Kidney (tissue), 14 donors: Measurements from ENCODE around the gene RHOT1. TPM values are rescaled to one million over a fixed set of nuclear protein-coding genes. Genes with fewer than 3 reads are reported as not detected.

Experiments used
- DNase-seq, 5 donors: peaks; one replicate each; pipeline ENCODE4 v3.0.0-alpha.2; 2013 to 2020
- FAIRE-seq: peaks from 2 replicates; lab custom pipeline; 2012; peaks lifted over from hg19 to GRCh38; lab: Jason Lieb, UNC
- H3K27ac ChIP-seq, 2 donors: one replicate each; pipeline ENCODE4 v1.7.0; 2013; ENCODE audit warnings: low read depth in 2 of 2, low read length in 2 of 2, inconsistent platforms in 1 of 2
- H3K27me3 ChIP-seq: one replicate; pipeline ENCODE4 v1.7.1; 2013; ENCODE audit warnings: low read length, inconsistent platforms; ENCODE audit not compliant: control insufficient read depth, insufficient read depth
- H3K36me3 ChIP-seq, 3 donors: one replicate each; pipeline versions ENCODE4 v1.7.0 to v1.7.1; 2013; ENCODE audit warnings: low read length in 3 of 3, control low read depth in 1 of 3, inconsistent platforms in 1 of 3; ENCODE audit not compliant: insufficient read depth in 3 of 3, control insufficient read depth in 2 of 3
- H3K4me1 ChIP-seq, 3 donors: one replicate each; pipeline versions ENCODE4 v1.7.0 to v1.7.1; 2013; ENCODE audit warnings: low read length in 3 of 3, inconsistent platforms in 1 of 3, low read depth in 1 of 3; ENCODE audit not compliant: control insufficient read depth in 2 of 3, insufficient read depth in 2 of 3
- H3K4me3 ChIP-seq, 3 donors: one replicate each; pipeline versions ENCODE4 v1.7.0 to v1.8.1; 2013; ENCODE audit warnings: low read length in 3 of 3, control low read depth in 1 of 3, inconsistent platforms in 1 of 3
- H3K9ac ChIP-seq, 3 donors: one replicate each; pipeline versions ENCODE4 v1.7.0 to v1.7.1; 2013; ENCODE audit warnings: low read length in 3 of 3, control low read depth in 1 of 3, inconsistent platforms in 1 of 3
- H3K9me3 ChIP-seq, 3 donors: one replicate each; pipeline versions ENCODE4 v1.7.0 to v1.7.1; 2013; ENCODE audit warnings: low read length in 3 of 3, control low read depth in 1 of 3, inconsistent platforms in 1 of 3; ENCODE audit not compliant: control insufficient read depth in 2 of 3, insufficient read depth in 1 of 3
- intact Hi-C: fragments of 100-400 bp; cut with DNase I; formaldehyde crosslinking; loops from one replicate; pipeline ENCODE4 v1.11.1; 2022
- polyA plus RNA-seq: library from polyadenylated mRNA; stranded (reverse); fragments of 350-450 nt; fragmentation: Illumina TruSeq; extraction: RNeasy Lipid Tissue Mini Kit (QIAGEN cat#74804); gene quantifications from one replicate; pipeline ENCODE4 v1.2.3, GENCODE V29; 2014; ENCODE audit warnings: low read depth, low replicate concordance; ENCODE audit not compliant: insufficient read depth
- total RNA-seq: library from RNA; stranded (reverse); fragmentation: NEBNext Ultra II Directional; extraction: Animal tissue kit (Norgen Biotek cat#: 25700); gene quantifications from one replicate; pipeline ENCODE4 v1.2.1, GENCODE V29; 2021
- TF ChIP-seq, protein P1 (sequence below): IDR thresholded peaks from 3 replicates; pipeline ENCODE4 v1.5.1; 2012; ENCODE audit warnings: mild to moderate bottlenecking, moderate library complexity, borderline replicate concordance; ENCODE audit not compliant: insufficient read depth; ENCODE audit errors: extremely low read depth
- donor health status: control.
- donor health status: control.
- donor health status: control.
- donor health status: control.
- donor health status: control.
- donor health status: DM: yes; HTN: yes; CAD: no.
- donor health status: Normal renal cell carcinoma (clear cell type).

Gene RHOT1
- total and polyA plus RNA-seq, 2 donors from 2014 or later: 25.6 to 30.4 TPM

DNA sequence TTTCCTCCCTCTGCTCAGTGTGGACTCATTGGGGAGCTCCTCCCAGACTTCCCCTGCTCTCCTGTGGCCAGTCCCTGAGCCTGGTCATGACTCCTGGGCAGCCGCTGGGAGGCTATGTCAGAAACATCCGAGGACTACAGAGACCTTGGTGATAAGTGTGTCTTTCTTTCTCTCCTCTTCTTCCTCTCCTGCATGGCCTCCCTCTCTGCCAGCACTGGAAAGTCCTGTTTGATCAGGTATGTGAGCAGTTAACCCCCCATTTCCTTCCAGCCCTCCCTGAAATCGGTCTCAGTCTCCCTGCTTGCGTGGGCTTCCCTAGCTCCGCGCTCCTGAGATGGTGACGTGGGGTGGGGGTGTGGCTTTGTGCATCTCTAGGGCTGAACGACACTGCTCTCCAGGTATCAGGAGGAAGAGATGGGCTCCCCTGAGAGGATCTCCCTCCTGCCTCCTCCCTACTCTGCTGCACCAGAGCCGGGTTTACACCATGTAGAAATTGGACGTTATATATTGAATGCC is 125.4 kb downstream of the RHOT1 start:
- peaks cover 0 to 8% (median 0%) of the 10 kb centered on the region in 3 donors for H3K4me1 ChIP-seq
- H3K27me3 ChIP-seq: peaks cover 13% of the 10 kb centered on the region
- no peak overlapping the region for H3K9ac ChIP-seq
- DNase-seq: peak in 1 of 5 donors; percentile 34
- H3K27ac ChIP-seq: no peak overlapping the region
- peak overlapping the region in 1 of 3 donors; percentile 28 for H3K4me3 ChIP-seq
- no peaks in the 10 kb centered on the region for H3K9me3 ChIP-seq
- no peak for FAIRE-seq
- TF ChIP-seq, protein P1, sequence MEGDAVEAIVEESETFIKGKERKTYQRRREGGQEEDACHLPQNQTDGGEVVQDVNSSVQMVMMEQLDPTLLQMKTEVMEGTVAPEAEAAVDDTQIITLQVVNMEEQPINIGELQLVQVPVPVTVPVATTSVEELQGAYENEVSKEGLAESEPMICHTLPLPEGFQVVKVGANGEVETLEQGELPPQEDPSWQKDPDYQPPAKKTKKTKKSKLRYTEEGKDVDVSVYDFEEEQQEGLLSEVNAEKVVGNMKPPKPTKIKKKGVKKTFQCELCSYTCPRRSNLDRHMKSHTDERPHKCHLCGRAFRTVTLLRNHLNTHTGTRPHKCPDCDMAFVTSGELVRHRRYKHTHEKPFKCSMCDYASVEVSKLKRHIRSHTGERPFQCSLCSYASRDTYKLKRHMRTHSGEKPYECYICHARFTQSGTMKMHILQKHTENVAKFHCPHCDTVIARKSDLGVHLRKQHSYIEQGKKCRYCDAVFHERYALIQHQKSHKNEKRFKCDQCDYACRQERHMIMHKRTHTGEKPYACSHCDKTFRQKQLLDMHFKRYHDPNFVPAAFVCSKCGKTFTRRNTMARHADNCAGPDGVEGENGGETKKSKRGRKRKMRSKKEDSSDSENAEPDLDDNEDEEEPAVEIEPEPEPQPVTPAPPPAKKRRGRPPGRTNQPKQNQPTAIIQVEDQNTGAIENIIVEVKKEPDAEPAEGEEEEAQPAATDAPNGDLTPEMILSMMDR: no peak
- H3K36me3 ChIP-seq: no peaks in the 10 kb centered on the region
- intact Hi-C loops: no loop called here

- intact Hi-C loops: no loop called here
- Histone ChIP-seq H3K36me3 (no peaks in the 10 kb centered on the region), H3K4me1 (peaks cover 0 to 8% (median 0%) of the 10 kb centered on the region in 3 donors), H3K27me3 (peaks cover 13% of the 10 kb centered on the region), H3K27ac (no peak overlapping the region), H3K9ac (no peak overlapping the region), H3K9me3 (no peaks in the 10 kb centered on the region), H3K4me3 (no peak overlapping the region)
- no peak for DNase-seq
- TF ChIP-seq, protein P1: no peak
- no peak for FAIRE-seq
Measured at GRCh38 chr17:32268734-32269288, 126.5 kb downstream of the RHOT1 start.

DNA sequence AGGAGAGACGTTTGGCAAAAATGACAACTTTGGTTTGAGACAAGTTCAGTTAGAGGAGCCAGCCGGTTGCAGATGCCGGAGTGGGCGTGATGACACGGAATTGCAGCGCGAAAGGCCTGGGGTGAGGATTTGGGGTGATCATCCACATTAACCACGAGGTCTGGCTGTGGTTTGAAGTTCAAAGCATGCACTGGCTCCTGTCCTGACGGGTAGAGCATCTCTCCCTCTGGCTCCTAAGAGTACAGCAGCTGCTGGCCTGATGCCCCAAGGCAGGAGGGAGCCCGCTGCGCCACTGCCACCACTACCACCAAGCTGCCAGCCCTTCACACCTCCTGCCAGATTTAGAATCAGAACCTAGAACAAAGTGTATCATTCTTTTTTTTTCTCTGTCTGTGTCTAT is 127.1 kb downstream of the RHOT1 start:
- TF ChIP-seq, protein P1: no peak
- H3K27ac ChIP-seq: no peak overlapping the region
- H3K9ac ChIP-seq: no peak overlapping the region
- intact Hi-C loops: no loop called here
- FAIRE-seq: no peak
- no peak overlapping the region for H3K4me3 ChIP-seq
- no peaks in the 10 kb centered on the region for H3K9me3 ChIP-seq
- DNase-seq: peak in 1 of 5 donors; percentile 59
- H3K27me3 ChIP-seq: peaks cover 10% of the 10 kb centered on the region
- peaks cover 0 to 8% (median 0%) of the 10 kb centered on the region in 3 donors for H3K4me1 ChIP-seq
- no peaks in the 10 kb centered on the region for H3K36me3 ChIP-seq
